GM06990 (cell line): ENCODE results near the gene MINK1.

Experiments
- DNase-seq: peaks from one replicate; pipeline ENCODE4 v3.0.0-alpha.2; 2011; ENCODE audit not compliant: insufficient read length; ENCODE audit errors: extremely low read depth
- H3K27me3 ChIP-seq: replicated peaks from 2 replicates; pipeline ENCODE4 v1.6.0; 2011; ENCODE audit warnings: low read length; ENCODE audit not compliant: control insufficient read depth, insufficient read depth
- H3K36me3 ChIP-seq: 2 replicates; pipeline ENCODE4 v1.5.1; 2011; ENCODE audit warnings: low read length; ENCODE audit not compliant: control insufficient read depth, insufficient read depth
- H3K4me3 ChIP-seq: replicated peaks from 2 replicates; pipeline ENCODE4 v1.5.1; 2011; ENCODE audit warnings: low read depth, mild to moderate bottlenecking, control low read depth, low read length
- TF ChIP-seq, protein P1 (sequence below): IDR thresholded peaks from 2 replicates; pipeline ENCODE4 v1.5.1; 2011; ENCODE audit warnings: low read length, control low read depth, mild to moderate bottlenecking, inconsistent platforms; ENCODE audit not compliant: insufficient read depth, poor library complexity, severe bottlenecking

The MINK1 gene

DNA sequence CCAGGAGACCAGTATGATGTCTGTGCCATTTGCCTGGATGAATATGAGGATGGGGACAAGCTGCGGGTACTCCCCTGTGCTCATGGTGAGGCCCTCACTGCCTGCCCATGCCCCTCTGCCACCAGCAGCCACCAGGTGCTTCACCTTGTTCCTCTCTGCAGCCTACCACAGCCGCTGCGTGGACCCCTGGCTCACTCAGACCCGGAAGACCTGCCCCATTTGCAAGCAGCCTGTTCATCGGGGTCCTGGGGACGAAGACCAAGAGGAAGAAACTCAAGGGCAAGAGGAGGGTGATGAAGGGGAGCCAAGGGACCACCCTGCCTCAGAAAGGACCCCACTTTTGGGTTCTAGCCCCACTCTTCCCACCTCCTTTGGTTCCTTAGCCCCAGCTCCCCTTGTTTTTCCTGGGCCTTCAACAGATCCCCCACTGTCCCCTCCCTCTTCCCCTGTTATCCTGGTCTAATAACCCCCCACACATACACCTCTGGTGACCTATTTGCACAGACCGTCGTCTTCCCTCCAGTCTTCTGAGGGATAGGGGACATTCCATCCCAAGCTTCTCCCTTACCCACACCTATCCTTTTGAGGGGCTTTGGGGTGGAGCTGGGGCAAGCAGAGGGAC is 111.5 kb downstream of the MINK1 start:
- Histone ChIP-seq H3K36me3 (peaks cover 24% of the 10 kb centered on the region), H3K27me3 (no peaks in the 10 kb centered on the region), H3K4me3 (peak overlapping the region; percentile 100)
- DNase-seq = peak; percentile 57
- TF ChIP-seq, protein P1, sequence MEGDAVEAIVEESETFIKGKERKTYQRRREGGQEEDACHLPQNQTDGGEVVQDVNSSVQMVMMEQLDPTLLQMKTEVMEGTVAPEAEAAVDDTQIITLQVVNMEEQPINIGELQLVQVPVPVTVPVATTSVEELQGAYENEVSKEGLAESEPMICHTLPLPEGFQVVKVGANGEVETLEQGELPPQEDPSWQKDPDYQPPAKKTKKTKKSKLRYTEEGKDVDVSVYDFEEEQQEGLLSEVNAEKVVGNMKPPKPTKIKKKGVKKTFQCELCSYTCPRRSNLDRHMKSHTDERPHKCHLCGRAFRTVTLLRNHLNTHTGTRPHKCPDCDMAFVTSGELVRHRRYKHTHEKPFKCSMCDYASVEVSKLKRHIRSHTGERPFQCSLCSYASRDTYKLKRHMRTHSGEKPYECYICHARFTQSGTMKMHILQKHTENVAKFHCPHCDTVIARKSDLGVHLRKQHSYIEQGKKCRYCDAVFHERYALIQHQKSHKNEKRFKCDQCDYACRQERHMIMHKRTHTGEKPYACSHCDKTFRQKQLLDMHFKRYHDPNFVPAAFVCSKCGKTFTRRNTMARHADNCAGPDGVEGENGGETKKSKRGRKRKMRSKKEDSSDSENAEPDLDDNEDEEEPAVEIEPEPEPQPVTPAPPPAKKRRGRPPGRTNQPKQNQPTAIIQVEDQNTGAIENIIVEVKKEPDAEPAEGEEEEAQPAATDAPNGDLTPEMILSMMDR = no peak

- peak overlapping the region; percentile 100 for H3K4me3 ChIP-seq
- peaks cover 24% of the 10 kb centered on the region for H3K36me3 ChIP-seq
These were observed 112.2 kb downstream of the MINK1 start for GRCh38 chr17:4945176-4945943.

DNA sequence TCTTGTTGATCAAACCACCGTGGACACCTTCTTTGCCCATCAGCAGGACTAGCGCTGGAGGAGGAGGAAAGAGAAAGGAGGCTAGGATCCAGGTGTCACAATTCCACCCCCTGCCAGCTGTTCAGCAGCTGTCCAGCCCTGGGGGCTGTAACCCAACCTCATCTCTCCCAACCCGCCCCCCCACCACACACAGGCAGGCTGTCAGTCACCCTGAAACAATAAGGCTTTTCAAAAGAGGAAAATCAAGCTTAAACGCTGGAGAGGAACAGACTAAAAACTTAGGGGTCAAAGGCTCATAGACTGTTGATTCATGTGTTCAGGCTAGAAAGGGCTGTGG is 112.8 kb downstream of the MINK1 start:
- TF ChIP-seq, protein P1 = no peak
- Histone ChIP-seq H3K27me3 (no peaks in the 10 kb centered on the region), H3K4me3 (peak overlapping the region; percentile 100), H3K36me3 (peaks cover 24% of the 10 kb centered on the region)
- no peak for DNase-seq

More at GRCh38 chr17:4945176-4945943, 112.2 kb downstream of the MINK1 start:
- TF ChIP-seq, protein P1 = no peak
- H3K27me3 ChIP-seq = no peaks in the 10 kb centered on the region
- peak; percentile 68 for DNase-seq

DNA sequence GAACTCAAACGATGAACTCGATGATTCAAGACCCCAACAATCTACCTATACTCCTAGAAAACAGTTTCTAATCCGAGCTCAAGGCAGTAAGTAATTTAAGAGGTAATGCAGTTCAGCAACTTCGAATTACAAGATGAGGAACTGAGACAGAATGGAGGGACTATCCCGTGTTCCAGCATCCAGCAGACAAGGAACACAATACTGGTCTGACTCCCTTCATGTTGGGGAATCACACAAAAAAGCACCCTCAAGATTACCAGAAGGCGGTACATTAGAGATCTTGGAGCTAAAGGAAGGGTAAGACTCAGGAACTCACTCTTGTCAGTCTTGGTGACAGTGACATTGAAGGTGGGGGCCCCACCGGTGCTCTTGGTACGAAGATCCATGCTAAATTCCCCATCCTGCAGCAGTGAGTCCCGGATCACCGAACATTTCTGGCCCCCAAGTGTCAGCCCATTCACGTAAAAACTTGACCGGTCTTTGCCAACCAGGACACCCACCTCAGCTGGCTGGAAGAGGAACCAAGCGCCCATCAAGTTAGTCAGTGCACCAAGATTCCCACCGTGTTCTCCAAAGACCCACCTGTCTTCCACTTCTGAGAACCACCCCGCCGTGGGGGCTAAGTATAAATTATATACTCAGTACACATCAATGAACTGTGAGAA is 113.3 kb downstream of the MINK1 start:
- TF ChIP-seq, protein P1 = no peak
- Histone ChIP-seq H3K36me3 (peaks cover 24% of the 10 kb centered on the region), H3K4me3 (peak overlapping the region; percentile 100), H3K27me3 (no peaks in the 10 kb centered on the region)
- no peak for DNase-seq

GRCh38 chr17:4947010-4947410 is 113.9 kb downstream of the MINK1 start:
- Histone ChIP-seq H3K4me3 (peak overlapping the region; percentile 100), H3K27me3 (no peaks in the 10 kb centered on the region), H3K36me3 (peaks cover 24% of the 10 kb centered on the region)
- no peak for DNase-seq
- TF ChIP-seq, protein P1 = no peak
